Keratinocyte (primary cell): ENCODE measurements around the gene SP140L.

Source experiments
- CTCF ChIP-seq, 3 experiments: IDR thresholded peaks in 1 of 3; conservative IDR thresholded peaks in 1 of 3; optimal IDR thresholded peaks in 1 of 3; 2 replicates in 2 of 3; 3 replicates in 1 of 3; pipeline versions ENCODE3 to v1.5.1; 2011; ENCODE audit warnings: low read length in 3 of 3, mild to moderate bottlenecking in 3 of 3, moderate library complexity in 2 of 3, control low read depth in 1 of 3, inconsistent platforms in 1 of 3; ENCODE audit not compliant: insufficient read depth in 2 of 3; ENCODE audit errors: extremely low read depth in 1 of 3
- EZH2 ChIP-seq: IDR thresholded peaks from one replicate; pipeline ENCODE4 v1.6.1; 2012; ENCODE audit warnings: inconsistent platforms, mild to moderate bottlenecking, low read length, moderate library complexity

- TF ChIP-seq CTCF (optimal IDR thresholded peaks at IDR 0.05 in 1 of 3, IDR thresholded peaks at IDR 0.05 in 1 of 3, conservative IDR thresholded peaks at IDR 0.05 in 1 of 3; ENCODE audit: extremely low read depth in 1 of 3, insufficient read depth in 2 of 3, low read length in 3 of 3) (no peak), EZH2 (no peak)
Measured at GRCh38 chr2:230449901-230450467, 123.0 kb downstream of the SP140L start.
